HFF-Myc (cell line): ENCODE data around the gene LIPH.

Experiments
- DNase-seq: peaks from one replicate; pipeline ENCODE4 v3.0.0-alpha.2; 2011; ENCODE audit warnings: low read depth; ENCODE audit errors: extremely low read depth
- H3K4me3 ChIP-seq: replicated peaks from 2 replicates; pipeline ENCODE4 v1.5.1; 2011; ENCODE audit warnings: low read depth, mild to moderate bottlenecking, control low read depth, low read length
- CTCF ChIP-seq: IDR thresholded peaks from 2 replicates; pipeline ENCODE4 v1.5.1; 2012; ENCODE audit warnings: mild to moderate bottlenecking, low read depth, low read length, control low read depth; ENCODE audit errors: missing control alignments

LIPH gene

GRCh38 chr3:185465471-185465870 lies 86.9 kb downstream of the LIPH start:
- H3K4me3 ChIP-seq, result no peak overlapping the region
- no peak for TF ChIP-seq CTCF
- DNase-seq, result no peak

DNA sequence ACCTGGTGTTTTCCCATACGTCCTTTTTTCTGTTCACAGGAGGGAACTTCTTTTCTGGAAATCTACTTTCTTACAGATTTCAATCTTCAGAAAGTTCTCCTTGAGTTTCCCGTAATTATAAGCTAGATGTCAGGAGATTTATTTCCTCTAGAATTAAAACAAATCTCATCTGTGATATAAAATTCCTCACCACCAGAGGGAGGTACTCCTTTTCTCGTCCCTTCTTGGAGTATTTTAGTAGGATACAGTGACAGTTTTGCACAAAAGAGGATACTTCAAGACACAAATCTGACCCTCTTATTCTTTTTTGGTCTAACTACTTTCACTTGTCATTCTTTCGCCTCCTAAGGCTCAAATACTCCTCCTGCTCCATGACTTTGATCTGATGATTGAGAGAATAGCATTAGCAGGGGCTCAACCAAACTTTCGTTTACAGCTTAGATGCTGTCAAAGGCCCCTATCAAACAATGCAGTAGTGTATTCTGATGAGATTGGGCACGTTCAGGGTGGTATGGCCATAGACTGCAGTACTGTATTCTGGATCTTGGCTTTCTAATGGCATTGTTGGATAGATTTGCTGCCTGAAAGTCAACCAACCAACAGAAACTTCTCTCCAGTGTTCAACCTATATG lies 91.6 kb downstream of the LIPH start:
- DNase-seq, result no peak
- H3K4me3 ChIP-seq, result no peak overlapping the region
- TF ChIP-seq CTCF, result peak; percentile 22

DNA sequence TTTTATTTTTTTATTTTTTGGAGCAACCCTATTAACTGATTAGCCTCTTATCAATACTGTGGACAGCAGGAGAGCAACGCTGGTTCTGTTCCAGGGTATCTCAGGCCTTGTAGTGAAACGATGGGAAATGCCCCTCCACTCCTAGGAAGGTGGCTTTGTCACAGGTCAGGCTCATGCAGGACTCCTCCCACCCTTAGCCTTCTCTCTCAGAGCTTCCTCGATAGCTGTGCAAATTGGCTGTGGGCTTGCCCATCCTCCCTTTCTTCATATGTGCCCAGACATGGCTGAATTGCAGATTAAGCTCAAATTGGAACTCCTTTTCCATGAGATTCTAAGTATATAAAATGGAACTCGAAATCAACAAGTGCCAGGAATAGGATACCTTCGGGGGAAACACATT lies 92.1 kb downstream of the LIPH start:
- no peak overlapping the region for H3K4me3 ChIP-seq
- no peak for DNase-seq
- TF ChIP-seq CTCF, result no peak

- H3K4me3 ChIP-seq, result no peak overlapping the region
- no peak for DNase-seq
- no peak for TF ChIP-seq CTCF
These were observed 95.0 kb downstream of the LIPH start for GRCh38 chr3:185457376-185457775.
